Keratinocyte (primary cell): ENCODE data around the gene SMG6.

Experiments used
- CTCF ChIP-seq, 3 experiments: IDR thresholded peaks in 1 of 3; conservative IDR thresholded peaks in 1 of 3; optimal IDR thresholded peaks in 1 of 3; 2 replicates in 2 of 3; 3 replicates in 1 of 3; pipeline versions ENCODE3 to v1.5.1; 2011; ENCODE audit warnings: low read length in 3 of 3, mild to moderate bottlenecking in 3 of 3, moderate library complexity in 2 of 3, control low read depth in 1 of 3, inconsistent platforms in 1 of 3; ENCODE audit not compliant: insufficient read depth in 2 of 3; ENCODE audit errors: extremely low read depth in 1 of 3
- EZH2 ChIP-seq: IDR thresholded peaks from one replicate; pipeline ENCODE4 v1.6.1; 2012; ENCODE audit warnings: inconsistent platforms, mild to moderate bottlenecking, low read length, moderate library complexity

GRCh38 chr17:2040219-2040827 is 263.3 kb downstream of the SMG6 start:
- TF ChIP-seq CTCF (optimal IDR thresholded peaks at IDR 0.05 in 1 of 3, IDR thresholded peaks at IDR 0.05 in 1 of 3, conservative IDR thresholded peaks at IDR 0.05 in 1 of 3; ENCODE audit: extremely low read depth in 1 of 3, insufficient read depth in 2 of 3, low read length in 3 of 3) (no peak), EZH2 (no peak)
